Endometrium (tissue), 2 donors: ENCODE data around the gene TRIP12.
"Not testable (repeated sequence)": the region's sequence is repeated elsewhere in the genome, so short reads cannot be mapped to it uniquely, and the experiment has no call there.

ENCODE experiments used
- FAIRE-seq: peaks from 2 replicates; lab custom pipeline; 2012; peaks lifted over from hg19 to GRCh38; lab: Jason Lieb, UNC
- donor health status: control.
- donor health status: control.

Gene TRIP12

GRCh38 chr2:229920011-229920641, 1.7 kb downstream of the TRIP12 start:
- no peak for FAIRE-seq

- FAIRE-seq: no peak
Measured at GRCh38 chr2:229917793-229918192, 4.0 kb downstream of the TRIP12 start.

GRCh38 chr2:229914171-229914570, 7.6 kb downstream of the TRIP12 start:
- peak; percentile 18 for FAIRE-seq

- FAIRE-seq: no peak
Measured at GRCh38 chr2:229910832-229911412, 10.9 kb downstream of the TRIP12 start.

- FAIRE-seq: no peak
Measured at GRCh38 chr2:229910147-229910831, 11.5 kb downstream of the TRIP12 start.

GRCh38 chr2:229909090-229909489, 12.7 kb downstream of the TRIP12 start:
- FAIRE-seq: no peak

GRCh38 chr2:229905601-229906000, 16.2 kb downstream of the TRIP12 start:
- no peak for FAIRE-seq

GRCh38 chr2:229903037-229903436, 18.8 kb downstream of the TRIP12 start:
- FAIRE-seq: no peak

- no peak for FAIRE-seq
Measured at GRCh38 chr2:229901819-229902218, 20.0 kb downstream of the TRIP12 start.

- FAIRE-seq: not testable (repeated sequence)
Measured at GRCh38 chr2:229900514-229900913, 21.3 kb downstream of the TRIP12 start.

GRCh38 chr2:229900012-229900411, 21.8 kb downstream of the TRIP12 start:
- no peak for FAIRE-seq

GRCh38 chr2:229899604-229900003, 22.2 kb downstream of the TRIP12 start:
- no peak for FAIRE-seq

GRCh38 chr2:229896857-229897256, 25.0 kb downstream of the TRIP12 start:
- FAIRE-seq: no peak

GRCh38 chr2:229889023-229889422, 32.8 kb downstream of the TRIP12 start:
- FAIRE-seq: no peak

GRCh38 chr2:229888031-229888430, 33.8 kb downstream of the TRIP12 start:
- FAIRE-seq: no peak

- no peak for FAIRE-seq
Measured at GRCh38 chr2:229887441-229887840, 34.4 kb downstream of the TRIP12 start.

GRCh38 chr2:229884775-229885699, 36.8 kb downstream of the TRIP12 start:
- no peak for FAIRE-seq

- no peak for FAIRE-seq
Measured at GRCh38 chr2:229882583-229882982, 39.2 kb downstream of the TRIP12 start.

GRCh38 chr2:229880892-229881586, 40.8 kb downstream of the TRIP12 start:
- FAIRE-seq: no peak

- no peak for FAIRE-seq
Measured at GRCh38 chr2:229879191-229879950, 42.4 kb downstream of the TRIP12 start.

- FAIRE-seq: no peak
Measured at GRCh38 chr2:229875549-229875948, 46.3 kb downstream of the TRIP12 start.
